ENCODE measurements around the gene CCDC77. TPM values are rescaled to one million over a fixed set of nuclear protein-coding genes. Genes with fewer than 3 reads are reported as not detected.

Gene CCDC77
- total RNA-seq, 1 experiment from 2014 or later = 26.6 TPM

DNA sequence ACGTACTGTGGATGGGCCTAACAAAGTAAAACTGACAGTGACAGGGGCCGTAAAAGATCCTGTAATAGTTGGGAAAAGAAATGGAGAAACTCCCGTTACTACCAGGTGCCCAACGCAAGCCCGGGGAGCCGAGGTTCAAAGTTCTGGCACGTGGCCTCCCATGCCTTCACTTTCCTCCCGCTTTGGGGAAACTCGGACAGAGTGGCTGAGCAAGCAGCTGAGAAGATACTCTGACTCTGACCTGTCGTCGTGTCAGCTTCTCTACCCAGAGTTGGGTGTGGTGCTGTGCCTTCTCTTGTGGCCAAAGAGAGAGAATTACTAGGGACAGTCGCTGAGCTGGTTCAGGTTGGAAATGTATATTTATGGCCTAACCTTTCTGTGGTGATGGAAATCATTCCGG is 60.0 kb downstream of the CCDC77 start:
- H3K4me3 ChIP-seq (ENCODE audit: insufficient read depth, low read depth, low read length) = no peak overlapping the region; the same call in 1 of the 2 replicates
- H3K27me3 ChIP-seq (ENCODE audit: control insufficient read depth, insufficient read depth, low read length) = peaks cover 30% of the 10 kb centered on the region
- DNase-seq = no peak
- H3K36me3 ChIP-seq (replicated peaks; ENCODE audit: control insufficient read depth, insufficient read depth, low read length) = no peaks in the 10 kb centered on the region; the same call in 1 of the 2 replicates

GRCh38 chr12:462936-463705 is 61.7 kb downstream of the CCDC77 start:
- Histone ChIP-seq H3K36me3 (replicated peaks; ENCODE audit: control insufficient read depth, insufficient read depth, low read length) (no peaks in the 10 kb centered on the region; the same call in 1 of the 2 replicates), H3K27me3 (ENCODE audit: control insufficient read depth, insufficient read depth, low read length) (peaks cover 29% of the 10 kb centered on the region), H3K4me3 (ENCODE audit: insufficient read depth, low read depth, low read length) (no peak overlapping the region)
- no peak for DNase-seq

DNA sequence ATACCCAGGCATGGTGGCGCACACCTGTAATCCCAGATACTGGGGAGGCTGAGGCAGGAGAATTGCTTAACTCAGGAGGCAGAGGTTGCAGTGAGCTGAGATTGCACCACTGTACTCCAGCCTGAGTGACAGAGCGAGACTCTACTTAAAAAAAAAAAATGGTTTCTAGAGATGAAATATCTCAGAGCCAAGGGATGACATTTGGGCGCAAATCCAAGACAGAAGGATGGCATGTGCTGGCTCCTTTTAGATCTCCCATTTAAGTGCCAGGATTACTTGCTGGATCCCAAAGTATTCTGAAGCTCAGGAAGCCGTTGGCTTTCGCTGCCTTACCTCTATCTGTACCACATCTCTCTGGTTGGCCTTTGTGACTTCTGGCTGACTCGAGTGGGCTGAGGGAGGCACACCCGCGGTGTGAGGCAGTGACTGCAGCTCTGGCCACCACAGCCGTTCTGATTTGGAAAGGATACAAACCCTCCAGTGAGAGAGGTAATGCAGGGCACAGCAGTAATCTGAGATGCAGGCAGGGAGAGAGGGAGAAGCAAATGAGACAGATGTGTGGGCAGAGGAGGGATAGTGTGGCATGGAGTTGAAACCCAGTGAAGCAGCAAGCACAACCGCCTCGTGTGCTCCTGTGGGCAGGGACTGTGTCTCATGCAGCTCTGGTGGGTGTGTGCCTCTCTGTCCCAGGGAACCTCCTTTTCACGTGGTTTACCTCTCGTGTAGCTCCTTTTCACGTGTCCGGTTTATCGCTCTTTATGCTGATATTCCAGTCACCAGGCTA is 63.2 kb downstream of the CCDC77 start:
- Histone ChIP-seq H3K4me3 (ENCODE audit: insufficient read depth, low read depth, low read length) (no peak overlapping the region), H3K36me3 (replicated peaks; ENCODE audit: control insufficient read depth, insufficient read depth, low read length) (no peaks in the 10 kb centered on the region; the same call in 1 of the 2 replicates), H3K27me3 (ENCODE audit: control insufficient read depth, insufficient read depth, low read length) (peaks cover 20% of the 10 kb centered on the region)
- no peak for DNase-seq

GRCh38 chr12:466039-466438 is 64.6 kb downstream of the CCDC77 start:
- H3K27me3 ChIP-seq (ENCODE audit: control insufficient read depth, insufficient read depth, low read length) = peaks cover 9% of the 10 kb centered on the region
- H3K36me3 ChIP-seq (replicated peaks; ENCODE audit: control insufficient read depth, insufficient read depth, low read length) = no peaks in the 10 kb centered on the region; the same call in 1 of the 2 replicates
- no peak for DNase-seq
- no peak overlapping the region for H3K4me3 ChIP-seq (ENCODE audit: insufficient read depth, low read depth, low read length)

DNA sequence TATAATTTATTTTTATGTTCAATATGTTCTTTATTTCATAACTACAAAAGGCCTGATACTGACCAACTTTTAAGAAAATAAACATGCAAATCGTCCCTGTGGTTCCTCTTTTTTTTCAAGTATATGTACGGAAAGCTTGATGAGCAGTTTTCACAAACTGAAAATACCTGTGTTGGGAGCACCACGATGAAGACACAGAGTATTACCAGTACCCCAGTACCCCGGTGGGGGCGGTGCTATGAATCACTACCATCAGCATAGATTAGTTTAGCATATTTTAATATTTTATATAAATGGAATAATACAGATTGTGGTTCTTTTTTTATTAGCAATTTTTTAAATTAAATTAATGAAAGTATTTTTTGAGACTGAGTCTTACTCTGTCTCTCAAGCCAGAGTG is 65.3 kb downstream of the CCDC77 start:
- H3K27me3 ChIP-seq (ENCODE audit: control insufficient read depth, insufficient read depth, low read length) = peaks cover 2% of the 10 kb centered on the region
- H3K4me3 ChIP-seq (ENCODE audit: insufficient read depth, low read depth, low read length) = no peak overlapping the region
- no peaks in the 10 kb centered on the region; the same call in 1 of the 2 replicates for H3K36me3 ChIP-seq (replicated peaks; ENCODE audit: control insufficient read depth, insufficient read depth, low read length)
- no peak for DNase-seq

GRCh38 chr12:467591-467990 is 66.1 kb downstream of the CCDC77 start:
- no peak overlapping the region for H3K4me3 ChIP-seq (ENCODE audit: insufficient read depth, low read depth, low read length)
- no peaks in the 10 kb centered on the region for H3K36me3 ChIP-seq (replicated peaks; ENCODE audit: control insufficient read depth, insufficient read depth, low read length)
- no peak for DNase-seq
- peaks cover 1% of the 10 kb centered on the region; the same call in 1 of the 2 replicates for H3K27me3 ChIP-seq (ENCODE audit: control insufficient read depth, insufficient read depth, low read length)

DNA sequence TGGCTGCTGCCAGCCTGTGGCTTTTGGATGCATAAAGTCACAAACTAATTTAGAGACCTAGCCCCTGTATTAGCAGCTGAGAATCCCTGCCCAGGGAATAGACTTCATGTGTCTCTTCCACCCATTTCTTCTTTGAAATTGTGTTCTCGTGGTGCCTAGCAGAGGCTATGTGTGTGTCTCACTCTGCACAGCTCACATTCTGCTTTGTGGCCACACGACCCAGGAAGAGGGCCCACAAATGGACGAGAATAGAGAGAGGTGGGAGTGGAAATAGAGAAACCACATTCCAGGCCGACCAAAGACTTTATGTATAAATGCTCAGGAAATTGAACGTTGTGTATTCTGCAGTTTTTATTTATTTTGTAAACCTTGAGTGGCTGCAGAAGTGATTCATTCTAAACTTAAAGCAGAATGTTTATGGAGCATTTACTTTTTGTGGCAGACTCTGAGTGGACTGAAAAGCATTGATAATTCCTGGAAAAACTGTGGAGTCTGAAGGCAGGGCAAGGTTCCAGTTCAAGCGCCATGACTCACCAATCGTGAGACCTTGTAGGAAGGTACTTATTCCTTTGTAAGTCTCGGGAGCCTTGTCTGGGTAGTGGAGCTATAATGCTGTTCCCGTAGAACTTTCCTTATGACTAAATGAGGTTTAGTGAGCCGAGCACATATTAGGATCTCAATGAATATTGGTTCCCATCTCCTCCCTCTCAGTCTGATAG is 67.4 kb downstream of the CCDC77 start:
- Histone ChIP-seq H3K4me3 (ENCODE audit: insufficient read depth, low read depth, low read length) (no peak overlapping the region), H3K27me3 (ENCODE audit: control insufficient read depth, insufficient read depth, low read length) (peaks cover 1% of the 10 kb centered on the region; the same call in 1 of the 2 replicates), H3K36me3 (replicated peaks; ENCODE audit: control insufficient read depth, insufficient read depth, low read length) (no peaks in the 10 kb centered on the region)
- no peak for DNase-seq

DNA sequence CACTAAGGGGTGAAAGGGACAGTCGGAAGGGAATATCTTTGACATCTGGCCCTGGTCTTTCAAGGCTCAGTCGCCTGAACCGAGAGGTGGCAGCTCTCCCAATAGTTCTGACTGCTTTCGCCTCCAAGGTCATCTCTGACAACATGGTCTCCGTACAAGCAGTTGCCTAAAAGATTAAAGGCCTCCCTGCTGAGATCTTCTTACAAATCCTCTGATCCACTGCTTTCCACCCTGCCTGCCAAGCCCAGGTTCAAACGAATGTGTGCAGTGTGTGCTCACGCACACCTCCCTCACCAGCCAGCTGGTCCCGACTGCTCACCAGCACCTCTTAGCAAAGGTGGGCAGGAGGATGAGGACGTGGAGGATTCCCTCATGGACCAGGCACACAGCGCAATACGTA is 68.7 kb downstream of the CCDC77 start:
- Histone ChIP-seq H3K27me3 (ENCODE audit: control insufficient read depth, insufficient read depth, low read length) (no peaks in the 10 kb centered on the region), H3K4me3 (ENCODE audit: insufficient read depth, low read depth, low read length) (no peak overlapping the region), H3K36me3 (replicated peaks; ENCODE audit: control insufficient read depth, insufficient read depth, low read length) (no peaks in the 10 kb centered on the region)
- no peak for DNase-seq

- no peaks in the 10 kb centered on the region for H3K36me3 ChIP-seq (replicated peaks; ENCODE audit: control insufficient read depth, insufficient read depth, low read length)
- no peak overlapping the region for H3K4me3 ChIP-seq (ENCODE audit: insufficient read depth, low read depth, low read length)
- H3K27me3 ChIP-seq (ENCODE audit: control insufficient read depth, insufficient read depth, low read length) = no peaks in the 10 kb centered on the region
- DNase-seq = no peak
Measured at GRCh38 chr12:473198-473597, 71.8 kb downstream of the CCDC77 start.

GRCh38 chr12:473863-474577 is 72.6 kb downstream of the CCDC77 start:
- no peak overlapping the region for H3K4me3 ChIP-seq (ENCODE audit: insufficient read depth, low read depth, low read length)
- no peaks in the 10 kb centered on the region for H3K36me3 ChIP-seq (replicated peaks; ENCODE audit: control insufficient read depth, insufficient read depth, low read length)
- no peak for DNase-seq
- H3K27me3 ChIP-seq (ENCODE audit: control insufficient read depth, insufficient read depth, low read length) = no peaks in the 10 kb centered on the region

DNA sequence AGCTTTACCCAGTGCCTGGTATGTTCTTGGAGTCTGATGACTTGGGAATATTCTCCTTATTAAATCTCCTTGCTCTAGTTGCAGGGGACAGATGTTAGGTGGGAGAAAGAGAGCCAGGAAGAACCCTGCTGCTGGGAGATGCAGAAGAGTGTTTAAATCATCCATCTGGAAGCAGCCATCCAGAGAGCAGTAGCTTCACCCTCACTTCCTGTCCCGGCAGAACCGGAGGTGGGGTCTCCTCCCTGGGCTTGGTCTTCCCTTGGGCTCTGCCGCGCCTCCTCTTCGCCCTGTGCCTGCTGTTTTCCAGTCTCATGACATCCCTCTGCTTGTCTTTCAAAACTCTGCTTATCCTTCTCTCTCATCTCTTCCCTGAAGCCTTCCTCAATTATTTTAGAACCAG is 73.8 kb downstream of the CCDC77 start:
- Histone ChIP-seq H3K36me3 (replicated peaks; ENCODE audit: control insufficient read depth, insufficient read depth, low read length) (no peaks in the 10 kb centered on the region), H3K27me3 (ENCODE audit: control insufficient read depth, insufficient read depth, low read length) (no peaks in the 10 kb centered on the region), H3K4me3 (ENCODE audit: insufficient read depth, low read depth, low read length) (no peak overlapping the region)
- DNase-seq = no peak

DNA sequence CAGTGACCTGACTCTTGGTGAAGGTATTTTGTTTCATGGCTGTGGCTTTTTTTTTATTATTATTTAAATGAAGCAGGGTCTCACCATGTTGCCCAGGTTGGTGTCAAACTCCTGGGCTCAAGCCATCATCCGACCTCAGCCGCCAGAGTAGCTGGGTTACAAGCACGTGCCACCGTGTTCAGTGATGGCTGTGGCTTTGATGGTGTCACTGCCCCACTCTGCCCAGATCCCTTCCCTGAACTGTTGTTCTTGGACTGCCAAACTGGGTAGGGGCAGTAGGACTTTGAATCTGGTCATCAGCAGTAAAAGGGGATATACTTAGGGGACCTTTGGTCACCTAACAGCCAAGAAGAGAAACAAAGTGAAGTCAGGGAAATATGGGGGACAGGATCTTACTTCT is 77.7 kb downstream of the CCDC77 start:
- Histone ChIP-seq H3K4me3 (ENCODE audit: insufficient read depth, low read depth, low read length) (no peak overlapping the region), H3K36me3 (replicated peaks; ENCODE audit: control insufficient read depth, insufficient read depth, low read length) (no peaks in the 10 kb centered on the region), H3K27me3 (ENCODE audit: control insufficient read depth, insufficient read depth, low read length) (no peaks in the 10 kb centered on the region)
- DNase-seq = no peak

DNA sequence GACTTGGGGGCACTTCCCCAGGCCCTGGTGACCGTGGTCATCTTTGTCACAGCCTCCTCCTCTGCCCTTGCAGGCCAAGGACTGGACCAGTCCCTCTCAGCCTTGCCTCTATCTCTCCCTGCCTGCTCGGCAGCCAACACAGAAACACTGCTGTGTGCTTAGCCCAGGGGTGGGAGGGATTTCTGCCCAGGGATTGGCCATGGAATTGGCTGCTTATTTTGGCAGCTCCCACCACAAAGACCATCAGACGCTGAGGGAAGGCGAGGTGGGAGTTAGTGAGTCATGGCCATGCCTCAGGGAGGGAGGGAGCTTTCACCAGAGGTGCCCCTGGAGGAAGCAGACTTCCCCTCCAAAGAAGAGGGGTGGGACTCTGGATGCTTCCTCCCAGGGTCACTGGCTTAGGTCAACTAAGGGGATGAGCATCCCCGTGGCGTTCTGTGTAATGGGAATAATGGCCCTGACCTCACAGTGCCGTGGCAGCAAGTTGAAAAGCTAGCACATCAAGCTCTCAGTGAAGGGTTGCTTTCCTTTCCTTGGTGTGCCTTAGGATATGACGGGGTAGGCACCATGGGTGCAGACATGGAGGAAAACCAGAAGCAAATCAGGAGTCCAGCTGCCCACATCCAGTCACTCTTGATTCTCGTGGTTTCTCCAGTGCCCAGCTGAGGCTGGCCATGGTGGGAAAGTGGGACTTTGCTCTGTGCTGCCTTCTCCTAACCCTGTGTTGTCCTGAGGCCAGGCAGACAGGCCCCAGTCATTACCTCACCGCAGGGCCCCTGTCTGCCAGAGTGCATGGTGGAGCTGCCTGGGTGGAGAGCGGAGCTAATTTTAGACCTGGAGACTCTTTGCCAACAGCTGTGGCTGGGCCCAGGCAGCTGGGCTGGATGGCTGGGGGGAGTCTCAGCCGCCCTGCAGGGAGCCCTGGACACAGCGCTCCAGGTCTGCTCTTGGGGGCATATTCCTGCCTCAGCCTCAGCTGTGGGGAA is 79.7 kb downstream of the CCDC77 start:
- Histone ChIP-seq H3K36me3 (replicated peaks; ENCODE audit: control insufficient read depth, insufficient read depth, low read length) (no peaks in the 10 kb centered on the region), H3K27me3 (ENCODE audit: control insufficient read depth, insufficient read depth, low read length) (no peaks in the 10 kb centered on the region), H3K4me3 (ENCODE audit: insufficient read depth, low read depth, low read length) (no peak overlapping the region)
- no peak for DNase-seq
